Endometrial microvascular endothelial cells (primary cell): ENCODE results near the gene HPS6. TPM values are rescaled to one million over a fixed set of nuclear protein-coding genes. Genes with fewer than 3 reads are reported as not detected.

Source experiments
- in situ Hi-C: cut with HindIII; loops from 2 replicates; pipeline ENCODE4 v1.10.0; 2017; ENCODE audit warnings: low sequenced_read_pairs, low pct_unique_long_range_greater_than_20kb; ENCODE audit errors: inconsistent ontology term
- total RNA-seq: library from RNA; depleted of rRNA; stranded (reverse); fragments of >200 nt; gene quantifications from one replicate; pipeline ENCODE4 v1.2.3, GENCODE V29; 2015; ENCODE audit errors: inconsistent ontology term

The HPS6 gene
- total RNA-seq, 1 donor from 2014 or later: 44.3 TPM

GRCh38 chr10:102113956-102114857 is 49.1 kb downstream of the HPS6 start:
- in situ Hi-C loops: no loop called here

- in situ Hi-C loops: no loop called here
Observed at GRCh38 chr10:102114861-102115618, 49.9 kb downstream of the HPS6 start.

GRCh38 chr10:102115775-102116174 is 50.6 kb downstream of the HPS6 start:
- in situ Hi-C loops: no loop called here

DNA sequence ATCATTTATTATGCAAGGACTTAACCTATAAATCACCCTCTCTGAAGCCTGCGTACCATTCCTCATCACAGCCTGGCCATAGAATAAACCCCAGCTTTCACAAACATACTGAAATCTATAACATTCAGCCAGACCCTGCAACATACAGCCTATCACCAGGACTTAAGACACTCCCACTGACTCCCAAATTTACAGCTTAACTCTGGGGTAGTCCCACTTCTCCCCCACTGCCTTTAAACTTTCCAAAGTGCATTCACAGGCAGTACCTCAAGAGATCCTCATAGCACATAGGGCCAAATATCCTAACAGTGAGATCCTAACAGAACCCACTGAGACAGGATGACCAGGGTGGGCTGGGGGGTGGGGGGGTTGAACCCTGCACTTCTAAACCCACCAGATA is 51.5 kb downstream of the HPS6 start:
- in situ Hi-C loops: no loop called here

Other genes starting within 250 kb of the HPS6 start
- 51.8 TPM for gene OGA, start 246.9 kb upstream of the HPS6 start, total RNA-seq
- gene KCNIP2, start 221.5 kb upstream of the HPS6 start, total RNA-seq: 0.09 TPM
- gene ARMH3, start 9.2 kb upstream of the HPS6 start, total RNA-seq: 9.3 TPM
- 27.9 TPM for gene LDB1, start 55.0 kb downstream of the HPS6 start, total RNA-seq
- gene PPRC1, start 67.7 kb downstream of the HPS6 start, total RNA-seq: 21.6 TPM
- gene NOLC1, start 87.0 kb downstream of the HPS6 start, total RNA-seq: 82.0 TPM
- gene ELOVL3, start 160.9 kb downstream of the HPS6 start, total RNA-seq: not detected
- gene PITX3, start 176.2 kb downstream of the HPS6 start, total RNA-seq: not detected
- 47.4 TPM for gene GBF1, start 180.2 kb downstream of the HPS6 start, total RNA-seq